ENCODE measurements around the gene CEP19. TPM values are rescaled to one million over a fixed set of nuclear protein-coding genes. Genes with fewer than 3 reads are reported as not detected.
A peak's percentile ranks its signal among the peaks of the same experiment; 100 is the strongest.

Gene CEP19, protein sequence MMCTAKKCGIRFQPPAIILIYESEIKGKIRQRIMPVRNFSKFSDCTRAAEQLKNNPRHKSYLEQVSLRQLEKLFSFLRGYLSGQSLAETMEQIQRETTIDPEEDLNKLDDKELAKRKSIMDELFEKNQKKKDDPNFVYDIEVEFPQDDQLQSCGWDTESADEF
- 1.1 and 4.5 TPM in 2 replicates for total RNA-seq (ENCODE audit: low replicate concordance)
- long read RNA-seq, transcript CEP19-202 (3 exons, 2,201 nt): major isoform, 5 of 6 reads
- long read RNA-seq, partial matches to known transcripts: 0 of 6 reads
- long read RNA-seq, other reads (novel, unspliced or antisense): 1 of 6 reads

- H3K4me3 Mint-ChIP-seq: peak within 1 kb of the TSS; percentile 89
- peaks cover 14% of the 10 kb centered on the region for H3K4me1 Mint-ChIP-seq (ENCODE audit: unreplicated experiment)
- no peak for TF ChIP-seq CTCF (conservative IDR thresholded peaks at IDR 0.05)
- H3K9me3 Mint-ChIP-seq: no peaks in the 10 kb centered on the region
- peak within 1 kb of the TSS; percentile 81 for H3K27ac Mint-ChIP-seq
- no peaks in the 10 kb centered on the region for H3K36me3 Mint-ChIP-seq
- no peaks in the 10 kb centered on the region for H3K27me3 Mint-ChIP-seq
- peak; percentile 92 for DNase-seq (ENCODE audit: extremely low spot score, unreplicated experiment)
Observed at GRCh38 chr3:196711838-196712513, at the start of gene CEP19, which contains the start of gene PIGX. TSS of gene CEP19 (minus strand) at chr3:196712250. CDS start at chr3:196708657, 3,593 bp downstream. TSS of gene PIGX (plus strand) at chr3:196712377.

DNA sequence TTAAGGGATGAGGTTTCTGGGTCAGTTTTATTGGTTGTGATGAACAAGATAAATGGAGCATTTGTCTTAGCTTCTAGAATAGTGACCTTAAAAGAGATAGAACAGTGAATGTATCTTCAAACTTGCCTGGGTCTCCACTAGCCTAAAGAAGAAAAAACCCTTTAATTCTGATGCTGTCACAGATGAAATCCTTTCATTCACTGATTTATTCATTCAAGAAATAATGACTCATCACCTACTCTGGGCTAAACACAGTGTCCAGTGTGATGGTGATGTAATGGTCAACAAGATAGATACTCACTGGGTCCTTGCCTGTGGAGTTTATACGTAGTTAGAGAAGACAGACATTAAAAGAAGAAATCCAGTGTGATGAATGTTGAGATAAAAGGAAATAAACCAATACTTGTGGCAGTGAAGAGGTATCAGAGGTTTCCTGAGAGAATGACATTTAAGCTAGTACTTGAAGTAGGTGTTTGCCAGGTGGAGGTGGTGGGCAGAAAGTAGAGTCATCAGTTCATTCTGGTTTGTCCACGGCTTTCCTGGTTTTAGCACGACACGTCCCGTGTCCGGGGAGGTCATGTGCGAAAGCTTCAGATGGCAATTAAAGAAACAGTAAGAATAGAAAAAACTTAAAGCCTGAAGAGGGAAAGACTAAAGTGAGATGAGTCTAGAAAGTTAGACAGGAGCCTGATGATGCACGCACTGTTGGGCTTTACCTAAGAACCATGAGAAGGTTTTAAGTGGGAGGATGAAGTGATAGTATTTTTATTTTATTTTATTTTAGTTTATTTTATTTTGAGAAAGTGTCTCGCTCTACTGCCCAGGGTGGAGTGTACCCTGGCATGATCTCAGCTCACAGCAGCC is 46.1 kb upstream of the CEP19 start:
- H3K9me3 Mint-ChIP-seq: peaks cover 4% of the 10 kb centered on the region
- H3K27ac Mint-ChIP-seq: no peak overlapping the region
- no peaks in the 10 kb centered on the region for H3K27me3 Mint-ChIP-seq
- peaks cover 13% of the 10 kb centered on the region for H3K4me1 Mint-ChIP-seq (ENCODE audit: unreplicated experiment)
- H3K4me3 Mint-ChIP-seq: no peak overlapping the region
- peaks cover 50% of the 10 kb centered on the region for H3K36me3 Mint-ChIP-seq
- no peak for TF ChIP-seq CTCF (conservative IDR thresholded peaks at IDR 0.05)
- no peak for DNase-seq (ENCODE audit: extremely low spot score, unreplicated experiment)

DNA sequence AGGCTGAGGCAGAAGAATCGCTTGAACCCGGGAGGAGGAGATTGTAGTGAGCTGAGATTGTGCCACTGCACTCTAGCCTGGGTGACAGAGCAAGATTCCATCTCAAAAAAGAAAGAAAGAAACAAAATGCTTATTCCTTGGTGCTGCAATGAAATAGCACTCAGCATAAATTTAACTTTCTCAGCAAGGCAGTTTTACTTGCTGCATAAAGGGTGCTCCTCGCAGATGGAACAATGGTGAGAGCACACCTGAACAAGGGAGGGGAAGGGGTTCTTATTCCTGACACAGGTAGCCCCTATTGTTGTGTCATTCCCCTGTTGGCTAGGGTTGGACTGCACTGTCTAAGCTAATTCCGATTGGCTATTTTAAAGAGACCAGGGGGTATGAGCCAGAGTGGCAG is 44.7 kb upstream of the CEP19 start:
- Mint-ChIP-seq H3K27ac (no peak overlapping the region), H3K4me1 (ENCODE audit: unreplicated experiment) (peaks cover 13% of the 10 kb centered on the region), H3K27me3 (no peaks in the 10 kb centered on the region), H3K9me3 (peaks cover 4% of the 10 kb centered on the region), H3K36me3 (peaks cover 45% of the 10 kb centered on the region), H3K4me3 (no peak overlapping the region)
- DNase-seq (ENCODE audit: extremely low spot score, unreplicated experiment): no peak
- TF ChIP-seq CTCF (conservative IDR thresholded peaks at IDR 0.05): no peak

DNA sequence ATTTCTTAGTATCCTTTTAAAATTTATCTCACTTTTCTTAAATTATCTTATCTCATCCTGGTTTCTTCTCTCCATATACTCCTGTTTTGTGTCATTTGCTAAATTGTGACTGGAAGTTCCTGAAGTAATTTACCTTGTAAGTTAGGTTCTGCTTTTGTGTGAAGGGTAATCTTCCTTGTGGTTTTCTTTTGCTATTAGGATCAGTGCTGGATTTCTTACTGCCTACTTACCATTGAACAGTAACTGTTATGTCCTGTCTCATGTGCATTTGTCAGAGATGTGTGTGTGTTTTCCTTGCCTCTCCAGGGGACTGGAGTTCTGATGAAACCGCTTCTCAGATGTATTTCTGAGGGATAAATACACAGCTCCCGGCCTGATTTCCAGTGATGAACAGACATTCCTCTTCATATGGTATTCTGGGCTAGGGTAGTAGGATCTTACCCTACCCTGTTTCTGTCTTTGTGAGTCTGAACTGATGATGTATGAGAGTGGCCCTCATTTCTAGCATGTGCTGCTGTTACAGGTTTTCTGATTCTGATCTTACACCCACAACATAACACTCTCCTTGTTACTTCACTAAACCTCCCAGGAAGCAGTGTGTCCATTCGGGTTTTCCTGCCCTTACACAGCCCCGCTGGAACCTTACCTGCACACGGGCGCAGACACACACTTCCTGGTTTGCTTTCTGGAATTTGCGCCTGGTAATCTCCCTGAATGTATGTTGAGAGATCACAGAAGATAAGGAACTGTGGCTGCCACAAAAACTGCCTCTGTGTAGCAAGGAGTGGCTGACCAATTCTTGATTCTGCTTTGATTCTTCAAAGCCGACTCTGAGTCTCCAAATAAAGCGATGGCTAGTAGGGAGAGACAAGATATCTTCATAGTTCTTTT is 42.3 kb upstream of the CEP19 start:
- Mint-ChIP-seq H3K36me3 (peaks cover 45% of the 10 kb centered on the region), H3K4me3 (peak overlapping the region; percentile 21), H3K9me3 (peaks cover 4% of the 10 kb centered on the region), H3K27ac (peak overlapping the region; percentile 78), H3K4me1 (ENCODE audit: unreplicated experiment) (peaks cover 13% of the 10 kb centered on the region), H3K27me3 (no peaks in the 10 kb centered on the region)
- no peak for DNase-seq (ENCODE audit: extremely low spot score, unreplicated experiment)
- TF ChIP-seq CTCF (conservative IDR thresholded peaks at IDR 0.05): no peak

GRCh38 chr3:196753201-196753600 is 41.2 kb upstream of the CEP19 start:
- Mint-ChIP-seq H3K4me3 (no peak overlapping the region), H3K27me3 (no peaks in the 10 kb centered on the region), H3K4me1 (ENCODE audit: unreplicated experiment) (peaks cover 13% of the 10 kb centered on the region), H3K27ac (no peak overlapping the region), H3K36me3 (peaks cover 51% of the 10 kb centered on the region), H3K9me3 (peaks cover 12% of the 10 kb centered on the region)
- TF ChIP-seq CTCF (conservative IDR thresholded peaks at IDR 0.05): no peak
- DNase-seq (ENCODE audit: extremely low spot score, unreplicated experiment): no peak
